ENCODE results near the gene CCDC146.

CCDC146 gene

GRCh38 chr7:77197141-77197540 lies 74.7 kb downstream of the CCDC146 start:
- H3K18ac ChIP-seq (ENCODE audit: low read depth in 1 of 2, low read length in 2 of 2): no peak overlapping the region
- no peak overlapping the region for H3K4me3 ChIP-seq (ENCODE audit: insufficient read depth in 1 of 2, low read depth in 1 of 2, low read length in 2 of 2)
- no peak overlapping the region for H2BK120ac ChIP-seq (ENCODE audit: low read depth, low read length)
- H3K4me2 ChIP-seq (ENCODE audit: low read length, poor library complexity, severe bottlenecking): no peak overlapping the region
- H2AFZ ChIP-seq (ENCODE audit: low read depth, low read length): no peak overlapping the region
- H3K27ac ChIP-seq (ENCODE audit: low read length, poor library complexity, severe bottlenecking): no peak overlapping the region
- H3K9me3 ChIP-seq (ENCODE audit: control insufficient read depth, low read length): no peaks in the 10 kb centered on the region
- H3K14ac ChIP-seq (ENCODE audit: low read length in 2 of 2): no peak overlapping the region
- no peak overlapping the region for H3K23ac ChIP-seq (ENCODE audit: low read length in 2 of 2)
- H3K27me3 ChIP-seq (ENCODE audit: control insufficient read depth in 1 of 2, insufficient read depth in 1 of 2, low read length in 2 of 2): no peaks in the 10 kb centered on the region
- H3K4me1 ChIP-seq (ENCODE audit: control insufficient read depth, insufficient read depth, low read depth, low read length): no peaks in the 10 kb centered on the region
- no peak overlapping the region for H3K4ac ChIP-seq (ENCODE audit: low read depth in 1 of 2, low read length in 2 of 2)
- H3K36me3 ChIP-seq (ENCODE audit: control insufficient read depth in 1 of 2, insufficient read depth in 2 of 2, low read depth in 1 of 2, low read length in 2 of 2): no peaks in the 10 kb centered on the region
- no peak overlapping the region for H2BK12ac ChIP-seq (ENCODE audit: low read length in 2 of 2)
- no peak overlapping the region for H2BK15ac ChIP-seq (ENCODE audit: low read depth, poor library complexity, severe bottlenecking)
- WGBS: 94% methylated on average over 3 of the region's 4 CpGs
- no peak overlapping the region for H4K91ac ChIP-seq (ENCODE audit: low read length)
- H2BK5ac ChIP-seq (ENCODE audit: low read depth, low read length, poor library complexity, severe bottlenecking): no peak overlapping the region
- H3K79me1 ChIP-seq (replicated peaks; ENCODE audit: low read length, poor library complexity, severe bottlenecking): no peaks in the 10 kb centered on the region
- no peak overlapping the region for H2AK5ac ChIP-seq (ENCODE audit: low read length, severe bottlenecking)
- no peak for DNase-seq
- H3K9ac ChIP-seq (ENCODE audit: low read length): no peak overlapping the region
- H4K8ac ChIP-seq (ENCODE audit: low read length): no peak overlapping the region

GRCh38 chr7:77199013-77199966 lies 76.9 kb downstream of the CCDC146 start, which contains the start of gene FGL2:
Gene FGL2 (minus strand): TSS chr7:77199819. CDS start chr7:77199793, 26 bp downstream.
- Histone ChIP-seq H3K4me3 (ENCODE audit: insufficient read depth in 1 of 2, low read depth in 1 of 2, low read length in 2 of 2) (peak within 1 kb of the TSS; percentile 18 to 78), H4K8ac (ENCODE audit: low read length) (no peak within 1 kb of the TSS), H3K14ac (ENCODE audit: low read length in 2 of 2) (peak within 1 kb of the TSS in 1 of 2 experiments; percentile 3), H2AFZ (ENCODE audit: low read depth, low read length) (no peak within 1 kb of the TSS), H2BK15ac (ENCODE audit: low read depth, poor library complexity, severe bottlenecking) (no peak within 1 kb of the TSS), H3K23ac (ENCODE audit: low read length in 2 of 2) (no peak within 1 kb of the TSS), H3K9ac (ENCODE audit: low read length) (peak within 1 kb of the TSS; percentile 73), H2BK12ac (ENCODE audit: low read length in 2 of 2) (no peak within 1 kb of the TSS), H3K79me1 (replicated peaks; ENCODE audit: low read length, poor library complexity, severe bottlenecking) (no peaks in the 10 kb centered on the region), H2BK5ac (ENCODE audit: low read depth, low read length, poor library complexity, severe bottlenecking) (no peak within 1 kb of the TSS), H3K9me3 (ENCODE audit: control insufficient read depth, low read length) (no peaks in the 10 kb centered on the region), H3K4ac (ENCODE audit: low read depth in 1 of 2, low read length in 2 of 2) (no peak within 1 kb of the TSS), H2BK120ac (ENCODE audit: low read depth, low read length) (no peak within 1 kb of the TSS), H3K4me2 (ENCODE audit: low read length, poor library complexity, severe bottlenecking) (peak within 1 kb of the TSS; percentile 75), H3K27me3 (ENCODE audit: control insufficient read depth in 1 of 2, insufficient read depth in 1 of 2, low read length in 2 of 2) (no peaks in the 10 kb centered on the region), H3K4me1 (ENCODE audit: control insufficient read depth, insufficient read depth, low read depth, low read length) (no peaks in the 10 kb centered on the region), H3K36me3 (ENCODE audit: control insufficient read depth in 1 of 2, insufficient read depth in 2 of 2, low read depth in 1 of 2, low read length in 2 of 2) (no peaks in the 10 kb centered on the region), H4K91ac (ENCODE audit: low read length) (no peak within 1 kb of the TSS), H3K18ac (ENCODE audit: low read depth in 1 of 2, low read length in 2 of 2) (no peak within 1 kb of the TSS), H2AK5ac (ENCODE audit: low read length, severe bottlenecking) (no peak within 1 kb of the TSS), H3K27ac (ENCODE audit: low read length, poor library complexity, severe bottlenecking) (no peak within 1 kb of the TSS)
- 48% methylated on average over 12 of the region's 15 CpGs for WGBS
- peak; percentile 14 for DNase-seq

GRCh38 chr7:77200542-77200941 lies 78.1 kb downstream of the CCDC146 start:
- Histone ChIP-seq H3K4me2 (ENCODE audit: low read length, poor library complexity, severe bottlenecking) (no peak overlapping the region), H2AFZ (ENCODE audit: low read depth, low read length) (no peak overlapping the region), H3K36me3 (ENCODE audit: control insufficient read depth in 1 of 2, insufficient read depth in 2 of 2, low read depth in 1 of 2, low read length in 2 of 2) (no peaks in the 10 kb centered on the region), H3K9me3 (ENCODE audit: control insufficient read depth, low read length) (no peaks in the 10 kb centered on the region), H3K14ac (ENCODE audit: low read length in 2 of 2) (no peak overlapping the region), H2BK120ac (ENCODE audit: low read depth, low read length) (no peak overlapping the region), H2BK5ac (ENCODE audit: low read depth, low read length, poor library complexity, severe bottlenecking) (no peak overlapping the region), H2BK12ac (ENCODE audit: low read length in 2 of 2) (no peak overlapping the region), H3K27me3 (ENCODE audit: control insufficient read depth in 1 of 2, insufficient read depth in 1 of 2, low read length in 2 of 2) (no peaks in the 10 kb centered on the region), H3K4me3 (ENCODE audit: insufficient read depth in 1 of 2, low read depth in 1 of 2, low read length in 2 of 2) (no peak overlapping the region), H3K9ac (ENCODE audit: low read length) (no peak overlapping the region), H3K18ac (ENCODE audit: low read depth in 1 of 2, low read length in 2 of 2) (no peak overlapping the region), H4K91ac (ENCODE audit: low read length) (no peak overlapping the region), H3K4ac (ENCODE audit: low read depth in 1 of 2, low read length in 2 of 2) (no peak overlapping the region), H4K8ac (ENCODE audit: low read length) (no peak overlapping the region), H2AK5ac (ENCODE audit: low read length, severe bottlenecking) (no peak overlapping the region), H3K4me1 (ENCODE audit: control insufficient read depth, insufficient read depth, low read depth, low read length) (no peaks in the 10 kb centered on the region), H3K79me1 (replicated peaks; ENCODE audit: low read length, poor library complexity, severe bottlenecking) (no peaks in the 10 kb centered on the region), H2BK15ac (ENCODE audit: low read depth, poor library complexity, severe bottlenecking) (no peak overlapping the region), H3K27ac (ENCODE audit: low read length, poor library complexity, severe bottlenecking) (no peak overlapping the region), H3K23ac (ENCODE audit: low read length in 2 of 2) (no peak overlapping the region)
- WGBS: no CpG with 5 or more reads among the region's 2 CpGs
- no peak for DNase-seq

- Histone ChIP-seq H3K18ac (ENCODE audit: low read depth in 1 of 2, low read length in 2 of 2) (no peak overlapping the region), H3K4me2 (ENCODE audit: low read length, poor library complexity, severe bottlenecking) (no peak overlapping the region), H3K23ac (ENCODE audit: low read length in 2 of 2) (no peak overlapping the region), H3K4me3 (ENCODE audit: insufficient read depth in 1 of 2, low read depth in 1 of 2, low read length in 2 of 2) (no peak overlapping the region), H2BK5ac (ENCODE audit: low read depth, low read length, poor library complexity, severe bottlenecking) (no peak overlapping the region), H2BK15ac (ENCODE audit: low read depth, poor library complexity, severe bottlenecking) (no peak overlapping the region), H2BK12ac (ENCODE audit: low read length in 2 of 2) (no peak overlapping the region), H3K79me1 (replicated peaks; ENCODE audit: low read length, poor library complexity, severe bottlenecking) (no peaks in the 10 kb centered on the region), H2AFZ (ENCODE audit: low read depth, low read length) (no peak overlapping the region), H3K9me3 (ENCODE audit: control insufficient read depth, low read length) (no peaks in the 10 kb centered on the region), H3K36me3 (ENCODE audit: control insufficient read depth in 1 of 2, insufficient read depth in 2 of 2, low read depth in 1 of 2, low read length in 2 of 2) (no peaks in the 10 kb centered on the region), H4K8ac (ENCODE audit: low read length) (no peak overlapping the region), H3K14ac (ENCODE audit: low read length in 2 of 2) (no peak overlapping the region), H3K27ac (ENCODE audit: low read length, poor library complexity, severe bottlenecking) (no peak overlapping the region), H3K27me3 (ENCODE audit: control insufficient read depth in 1 of 2, insufficient read depth in 1 of 2, low read length in 2 of 2) (no peaks in the 10 kb centered on the region), H2BK120ac (ENCODE audit: low read depth, low read length) (no peak overlapping the region), H3K4me1 (ENCODE audit: control insufficient read depth, insufficient read depth, low read depth, low read length) (no peaks in the 10 kb centered on the region), H2AK5ac (ENCODE audit: low read length, severe bottlenecking) (peak overlapping the region; percentile 46), H4K91ac (ENCODE audit: low read length) (no peak overlapping the region), H3K4ac (ENCODE audit: low read depth in 1 of 2, low read length in 2 of 2) (no peak overlapping the region), H3K9ac (ENCODE audit: low read length) (no peak overlapping the region)
- no peak for DNase-seq
- WGBS: 98% methylated on average over 4 of the region's 4 CpGs
Measured at GRCh38 chr7:77202481-77202976, 80.1 kb downstream of the CCDC146 start.
